Measurements from ENCODE around the gene CNTN5.

The CNTN5 gene

DNA sequence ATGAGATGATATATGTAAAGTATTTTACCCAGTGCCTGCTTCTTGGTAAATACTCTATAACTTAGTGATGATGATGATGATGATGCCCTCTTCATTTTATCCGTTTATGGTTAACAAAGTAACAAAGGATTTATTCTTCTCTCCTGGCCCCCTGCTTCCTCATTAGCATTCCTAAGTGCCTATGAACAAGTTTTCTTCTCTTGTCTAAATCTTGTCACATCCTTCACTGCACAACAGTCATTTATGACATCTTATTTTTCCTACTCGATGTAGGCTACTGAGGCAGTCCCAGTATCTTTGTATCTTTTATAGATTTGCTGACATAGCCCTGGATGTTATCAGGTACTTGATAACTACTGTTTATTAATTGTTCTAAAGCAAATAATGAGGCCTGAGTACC lies 911.9 kb downstream of the CNTN5 start:
- DNase-seq (ENCODE audit: low read depth), result no peak

DNA sequence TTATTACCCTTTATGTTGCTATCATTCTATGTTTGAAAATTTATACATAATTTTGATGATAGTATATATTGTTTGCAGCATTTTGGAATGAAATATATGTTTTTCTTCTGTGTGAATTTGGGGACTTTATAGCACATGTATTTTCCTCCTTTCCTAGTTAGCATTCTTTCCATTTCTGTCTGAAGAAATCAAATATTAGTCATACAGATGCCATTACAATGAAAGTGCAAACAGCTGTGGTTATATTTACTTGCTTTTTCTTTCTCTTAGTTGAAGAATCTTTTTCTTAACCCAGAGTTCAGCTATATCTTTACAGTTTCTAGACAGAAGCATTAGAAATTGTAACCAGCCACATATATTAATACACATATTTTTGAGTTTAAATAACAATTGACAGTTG lies 913.3 kb downstream of the CNTN5 start:
- no peak for DNase-seq (ENCODE audit: low read depth)

DNA sequence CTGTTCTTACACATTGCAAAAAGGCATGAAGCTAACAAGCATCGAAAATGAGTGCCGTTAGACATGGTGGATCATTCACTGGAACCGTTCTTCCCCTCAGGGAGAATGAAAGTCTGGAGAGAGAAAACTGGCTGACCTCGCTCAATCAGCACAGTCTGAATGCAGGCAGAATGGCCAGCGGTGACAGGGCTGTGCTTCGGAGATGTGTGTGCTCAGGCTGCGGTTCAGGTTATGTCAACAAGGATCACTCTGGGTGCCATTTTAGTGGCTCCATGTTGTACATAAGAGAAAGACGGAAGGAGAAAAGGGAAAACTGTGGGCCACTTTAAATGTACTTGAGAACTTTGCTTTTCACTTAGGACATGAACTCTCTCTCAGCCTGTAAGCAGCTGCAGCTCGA lies 916.6 kb downstream of the CNTN5 start:
- DNase-seq (ENCODE audit: low read depth), result no peak

GRCh38 chr11:99952816-99953215 lies 932.1 kb downstream of the CNTN5 start:
- no peak for DNase-seq (ENCODE audit: low read depth)

DNA sequence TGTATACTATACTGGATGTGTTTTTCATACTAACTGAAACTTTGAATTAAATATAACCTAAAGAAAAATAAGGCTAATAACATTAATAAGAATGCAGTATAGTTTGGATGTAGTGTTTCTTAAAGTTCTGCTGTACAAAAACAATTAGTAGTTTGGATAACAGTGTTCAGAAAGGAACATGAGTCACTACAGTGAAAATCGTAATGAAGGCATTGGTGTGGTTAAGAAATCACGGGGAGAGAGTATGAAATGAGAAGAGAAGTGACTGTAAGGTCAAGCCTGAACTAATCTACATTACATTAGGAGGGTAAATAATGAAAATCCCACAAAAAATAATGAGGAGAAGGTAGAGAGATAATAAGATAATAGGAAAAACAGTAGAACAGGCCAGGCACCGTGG lies 939.8 kb downstream of the CNTN5 start:
- DNase-seq (ENCODE audit: low read depth), result no peak

GRCh38 chr11:99968336-99968735 lies 947.6 kb downstream of the CNTN5 start:
- no peak for DNase-seq (ENCODE audit: low read depth)

GRCh38 chr11:99973993-99974392 lies 953.2 kb downstream of the CNTN5 start:
- DNase-seq (ENCODE audit: low read depth), result no peak

- DNase-seq (ENCODE audit: low read depth), result no peak
Measured at GRCh38 chr11:99979042-99979441, 958.3 kb downstream of the CNTN5 start.

GRCh38 chr11:99987821-99988470 lies 967.2 kb downstream of the CNTN5 start:
- no peak for DNase-seq (ENCODE audit: low read depth)

GRCh38 chr11:99988471-99988837 lies 967.7 kb downstream of the CNTN5 start:
- DNase-seq (ENCODE audit: low read depth), result no peak

- no peak for DNase-seq (ENCODE audit: low read depth)
Measured at GRCh38 chr11:100003985-100004384, 983.2 kb downstream of the CNTN5 start.

- no peak for DNase-seq (ENCODE audit: low read depth)
Measured at GRCh38 chr11:100004541-100004940, 983.8 kb downstream of the CNTN5 start.

- no peak for DNase-seq (ENCODE audit: low read depth)
Measured at GRCh38 chr11:100008417-100008816, 987.7 kb downstream of the CNTN5 start.

DNA sequence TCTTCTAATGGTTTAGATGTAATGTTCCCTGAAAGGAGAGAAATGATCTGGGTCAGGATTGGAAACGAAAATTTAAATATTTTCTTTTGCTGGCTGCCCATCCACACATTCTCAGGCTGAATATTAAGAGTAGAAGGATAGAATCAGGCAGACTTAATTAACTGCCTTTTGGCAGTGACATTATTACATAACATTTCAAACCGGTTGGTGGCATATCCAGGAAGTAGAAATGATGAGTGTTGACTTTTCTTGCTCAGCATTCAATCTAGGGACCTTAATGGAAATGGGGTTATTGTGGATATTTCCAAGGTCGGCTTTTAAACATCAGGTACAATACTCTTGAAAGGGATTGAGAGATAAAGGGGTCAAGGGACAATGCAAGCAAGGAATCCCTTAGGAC lies 989.0 kb downstream of the CNTN5 start:
- no peak for DNase-seq (ENCODE audit: low read depth)

- no peak for DNase-seq (ENCODE audit: low read depth)
Measured at GRCh38 chr11:100010393-100010792, 989.6 kb downstream of the CNTN5 start.

GRCh38 chr11:100011697-100012096 lies 990.9 kb downstream of the CNTN5 start:
- DNase-seq (ENCODE audit: low read depth), result no peak

- DNase-seq (ENCODE audit: low read depth), result no peak
Measured at GRCh38 chr11:100013011-100013410, 992.3 kb downstream of the CNTN5 start.

GRCh38 chr11:100031973-100032372 lies 1011.2 kb downstream of the CNTN5 start:
- no peak for DNase-seq (ENCODE audit: low read depth)

DNA sequence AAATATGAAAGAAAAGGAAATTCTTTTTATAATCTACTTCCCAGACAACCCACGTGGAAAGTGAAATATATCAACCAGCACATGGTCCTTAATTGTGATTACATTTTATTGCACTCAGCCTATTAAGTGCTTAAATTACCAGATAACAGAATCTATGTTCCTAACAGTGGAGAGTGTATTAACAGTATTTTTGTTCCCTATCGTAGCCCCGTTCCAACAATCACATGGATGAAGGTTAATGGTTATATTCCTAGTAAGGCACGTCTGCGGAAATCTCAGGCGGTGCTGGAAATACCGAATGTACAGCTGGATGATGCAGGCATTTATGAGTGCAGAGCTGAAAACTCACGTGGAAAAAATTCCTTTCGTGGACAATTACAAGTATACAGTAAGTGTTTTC lies 1040.3 kb downstream of the CNTN5 start:
- DNase-seq (ENCODE audit: low read depth), result no peak

DNA sequence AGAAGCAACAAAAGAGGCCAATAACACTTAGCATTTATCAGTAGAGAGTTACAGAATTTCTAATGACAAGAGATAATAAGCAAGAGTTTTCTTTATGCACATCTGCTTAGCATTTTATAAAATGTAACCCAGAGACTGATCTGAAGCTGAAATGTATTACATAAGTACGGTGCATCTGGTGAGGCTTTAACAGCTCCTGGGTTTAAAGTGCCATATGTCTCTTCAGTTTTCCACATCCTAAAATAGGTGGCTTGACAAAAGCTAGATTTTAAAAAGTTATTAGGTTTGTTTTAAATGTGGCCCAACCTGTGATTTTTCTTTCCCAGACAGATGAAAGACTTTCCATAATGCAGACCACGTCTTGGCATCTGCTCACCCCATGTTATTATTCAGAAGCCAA lies 1045.7 kb downstream of the CNTN5 start:
- no peak for DNase-seq (ENCODE audit: low read depth)

GRCh38 chr11:100068116-100068515 lies 1047.4 kb downstream of the CNTN5 start:
- DNase-seq (ENCODE audit: low read depth), result no peak

DNA sequence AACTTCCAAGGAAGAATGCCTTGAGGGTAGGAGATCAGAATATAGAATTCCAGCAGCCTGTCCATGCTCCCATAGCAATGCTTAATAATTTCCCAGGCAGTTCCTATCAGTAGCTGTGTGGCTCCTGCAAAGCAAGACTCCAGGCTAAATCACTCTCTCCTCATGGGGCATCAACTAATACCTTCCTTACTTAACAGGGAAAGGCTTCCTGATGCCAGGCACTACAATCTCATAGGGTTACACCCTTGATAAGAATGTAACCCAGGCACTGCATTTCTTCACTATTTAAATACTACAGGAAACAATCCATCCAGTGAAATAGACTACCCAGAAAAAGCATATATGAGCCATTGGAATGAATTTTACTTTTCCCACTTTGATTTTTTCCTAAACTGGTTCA lies 1051.4 kb downstream of the CNTN5 start:
- no peak for DNase-seq (ENCODE audit: low read depth)

- DNase-seq (ENCODE audit: low read depth), result no peak
Measured at GRCh38 chr11:100080381-100080780, 1059.6 kb downstream of the CNTN5 start.

DNA sequence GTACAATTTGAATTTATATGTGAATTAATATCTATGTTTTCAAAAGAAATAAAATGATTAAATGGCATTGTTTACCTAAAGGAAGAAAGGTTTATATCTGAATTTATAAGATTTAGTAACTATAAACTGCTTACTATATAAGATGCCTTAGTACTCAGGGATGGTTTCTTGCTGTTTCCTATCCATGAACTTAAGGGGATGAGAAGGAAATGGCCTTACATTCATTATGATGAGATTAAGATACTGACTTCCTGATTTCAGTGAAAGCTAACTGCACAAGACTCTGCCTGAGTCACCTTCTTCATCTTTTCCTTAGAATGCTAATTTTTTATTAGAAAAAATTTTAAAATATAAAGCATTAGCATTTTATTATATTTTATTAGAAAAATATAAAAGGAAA lies 1060.1 kb downstream of the CNTN5 start:
- DNase-seq (ENCODE audit: low read depth), result no peak

DNA sequence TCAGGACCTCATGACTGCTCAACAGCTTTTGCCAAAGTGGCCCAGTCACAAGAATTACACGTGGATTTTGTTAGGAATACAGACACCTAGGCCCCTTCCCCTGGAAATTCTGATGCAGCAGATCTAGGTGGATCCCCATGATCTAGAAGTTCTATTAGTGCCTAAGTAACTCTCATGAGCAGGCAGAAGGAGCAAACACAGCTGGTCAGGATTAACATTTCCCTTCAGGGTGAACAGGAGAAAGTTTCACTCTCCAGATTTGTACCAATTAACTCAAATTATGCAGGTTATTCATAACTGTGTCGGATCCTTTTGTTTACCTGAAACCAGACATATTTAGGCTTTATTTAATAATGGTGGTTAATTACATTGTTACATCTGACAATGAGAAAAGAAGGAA lies 1072.9 kb downstream of the CNTN5 start:
- no peak for DNase-seq (ENCODE audit: low read depth)

All from activated T-cell treated with anti-CD3 and anti-CD28 coated beads for 1 hour (primary cell).